T47D (cell line): ENCODE results near the gene GCK.
"Not testable (repeated sequence)": the region's sequence is repeated elsewhere in the genome, so short reads cannot be mapped to it uniquely, and the experiment has no call there.

Experiments used
- DNase-seq, 2 experiments: peaks; one replicate each; pipeline versions ENCODE4 v3.0.0 to v3.0.0-alpha.2; 2011 to 2012; ENCODE audit warnings: low read depth in 1 of 2, low spot score in 1 of 2
- JUND ChIP-seq: IDR thresholded peaks from 2 replicates; pipeline ENCODE4 v1.6.1; 2012; ENCODE audit warnings: low read depth
- in situ Hi-C: cut with HindIII; loops from 2 replicates; pipeline ENCODE4 v1.10.0; 2016; ENCODE audit warnings: low sequenced_read_pairs, low pct_unique_long_range_greater_than_20kb

The GCK gene

DNA sequence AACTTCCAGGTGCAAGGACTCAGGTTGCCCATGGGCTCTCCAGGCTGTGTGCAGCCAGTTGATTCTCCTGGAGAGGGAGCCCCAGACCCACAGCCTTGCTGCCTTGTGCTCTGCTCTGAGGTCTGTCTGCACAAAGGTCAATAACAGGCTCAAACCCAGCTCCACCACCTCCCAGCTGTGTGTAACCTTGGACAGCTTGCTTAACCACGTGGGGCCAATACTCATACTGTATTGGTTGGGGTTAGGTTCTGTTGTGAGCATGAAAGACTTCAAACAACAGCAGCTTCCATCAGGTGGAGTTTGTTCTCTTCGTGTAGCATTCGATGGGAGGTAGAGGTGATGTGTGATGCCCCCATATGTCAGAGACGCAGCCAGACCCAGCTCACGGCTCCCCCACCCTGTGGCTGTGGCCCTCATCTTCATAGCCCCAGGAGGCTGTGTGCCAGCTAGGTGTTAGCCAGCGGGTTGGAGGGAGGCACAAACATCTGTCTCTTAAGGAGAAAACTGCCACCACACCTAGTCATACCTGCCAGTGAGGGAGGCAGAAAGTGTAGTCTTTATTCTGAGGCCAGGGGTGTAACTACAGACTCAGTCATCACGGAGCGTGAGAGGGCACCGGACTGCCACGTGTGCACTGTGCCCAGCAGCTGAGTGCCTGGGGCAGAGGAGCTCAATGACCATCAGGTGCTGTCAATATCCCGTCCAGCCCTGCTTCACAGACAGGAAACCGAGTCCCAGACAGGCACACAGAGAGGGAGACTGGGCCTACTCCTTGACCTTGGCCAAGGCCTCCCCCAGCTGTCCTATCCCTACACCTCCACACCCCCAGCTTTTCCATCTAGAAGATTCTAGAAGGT, 57.8 kb downstream of the GCK start:
- no peak for TF ChIP-seq JUND
- in situ Hi-C loops = no loop called here
- peak in 1 of 2 experiments; percentile 69 for DNase-seq

DNA sequence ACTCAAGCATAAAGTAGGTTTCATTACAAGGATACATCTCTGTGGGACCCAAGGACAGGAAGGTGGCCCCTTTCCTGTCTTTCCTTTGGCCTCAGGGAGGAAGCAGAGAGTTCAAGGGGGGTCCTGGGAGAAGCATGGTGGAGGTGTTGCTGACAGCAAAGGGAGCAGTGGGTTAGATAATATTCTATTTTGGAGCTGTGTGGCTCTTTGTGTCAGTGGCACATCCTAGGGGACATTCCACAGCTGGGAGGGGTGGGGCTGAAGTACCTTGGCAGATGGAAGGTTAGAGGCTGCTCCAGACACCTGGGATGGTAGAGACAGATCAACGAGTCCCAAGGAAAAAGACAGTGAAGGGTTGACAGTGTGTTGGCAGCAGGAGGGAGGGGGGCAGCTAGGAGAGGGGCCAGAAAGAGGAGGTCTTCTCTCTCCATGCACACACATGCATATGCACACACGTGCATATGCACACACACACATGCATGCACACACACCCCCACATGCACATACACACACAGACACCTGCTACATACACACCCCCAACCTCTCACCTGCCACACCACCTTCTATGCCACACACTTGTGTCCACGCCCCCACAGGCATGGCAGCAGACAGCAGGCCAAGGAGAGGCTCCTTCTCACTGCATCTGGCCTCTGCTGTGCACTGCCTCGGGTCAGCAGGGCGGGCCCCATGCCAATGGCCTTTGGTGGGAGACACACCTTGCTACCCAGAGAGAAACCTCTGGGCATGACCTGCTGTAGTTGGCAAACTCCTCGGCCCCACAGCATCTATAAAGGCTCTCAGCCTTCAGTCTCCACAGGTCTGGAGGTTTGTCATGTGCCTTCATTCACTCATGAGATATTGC, 60.3 kb downstream of the GCK start:
- no peak for DNase-seq
- no peak for TF ChIP-seq JUND
- in situ Hi-C loops = no loop called here

DNA sequence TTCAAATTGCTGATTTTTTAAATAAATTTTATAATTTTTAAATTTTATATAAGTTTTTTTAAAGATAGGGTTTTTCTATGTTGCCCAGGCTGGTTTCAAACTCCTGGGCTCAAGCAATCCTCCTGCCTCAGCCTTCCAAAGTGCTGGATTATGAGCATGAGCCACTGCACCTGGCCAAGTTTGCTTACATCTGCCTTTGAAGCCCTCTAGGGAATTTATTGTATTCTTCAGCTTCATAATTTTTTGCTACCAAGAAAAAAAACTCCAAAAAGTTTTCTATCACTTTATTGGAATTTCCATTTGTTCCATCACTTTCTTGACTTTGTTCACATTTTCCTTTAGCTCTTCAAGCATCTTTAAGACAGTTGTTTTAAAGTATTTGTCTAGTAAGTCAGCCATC, 62.1 kb downstream of the GCK start:
- TF ChIP-seq JUND = no peak
- no peak for DNase-seq
- in situ Hi-C loops = no loop called here

DNA sequence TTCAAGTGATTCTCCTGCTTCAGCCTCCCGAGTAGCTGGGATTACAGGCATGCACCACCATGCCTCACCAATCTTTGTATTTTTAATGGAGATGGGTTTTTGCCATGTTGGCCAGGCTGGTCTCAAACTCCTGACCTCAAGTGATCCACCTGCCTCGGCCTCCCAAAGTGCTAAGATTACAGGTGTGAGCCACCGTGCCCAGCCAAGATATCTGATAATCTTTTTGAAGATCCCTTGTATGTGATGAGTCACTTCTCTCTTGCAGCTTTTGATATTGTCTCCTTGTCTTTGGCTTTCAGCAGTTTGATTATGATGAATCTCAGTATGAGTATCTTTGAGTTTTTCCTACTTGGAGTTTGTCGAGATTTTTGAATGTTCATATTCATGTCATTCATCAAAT, 62.7 kb downstream of the GCK start:
- DNase-seq, in situ Hi-C loops: not testable (repeated sequence)

DNA sequence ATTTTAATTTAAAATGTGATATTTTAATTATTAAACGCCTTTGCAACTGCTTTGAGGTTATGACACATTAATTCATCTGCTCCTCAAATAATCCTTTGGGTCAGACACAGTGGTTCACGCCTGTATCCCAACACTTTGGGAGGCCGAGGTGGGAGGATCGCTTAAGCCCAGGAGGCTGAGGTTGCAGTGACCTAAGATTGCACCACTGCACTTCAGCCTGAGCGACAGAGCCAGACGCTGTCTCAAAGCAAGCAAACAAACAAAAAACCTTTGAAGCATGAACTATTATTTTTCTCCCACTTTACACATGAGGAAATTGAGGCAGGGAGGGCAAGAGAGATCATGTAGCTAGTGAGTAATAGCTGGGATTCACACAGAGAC, 64.4 kb downstream of the GCK start:
- in situ Hi-C loops = no loop called here
- no peak for DNase-seq
- no peak for TF ChIP-seq JUND

DNA sequence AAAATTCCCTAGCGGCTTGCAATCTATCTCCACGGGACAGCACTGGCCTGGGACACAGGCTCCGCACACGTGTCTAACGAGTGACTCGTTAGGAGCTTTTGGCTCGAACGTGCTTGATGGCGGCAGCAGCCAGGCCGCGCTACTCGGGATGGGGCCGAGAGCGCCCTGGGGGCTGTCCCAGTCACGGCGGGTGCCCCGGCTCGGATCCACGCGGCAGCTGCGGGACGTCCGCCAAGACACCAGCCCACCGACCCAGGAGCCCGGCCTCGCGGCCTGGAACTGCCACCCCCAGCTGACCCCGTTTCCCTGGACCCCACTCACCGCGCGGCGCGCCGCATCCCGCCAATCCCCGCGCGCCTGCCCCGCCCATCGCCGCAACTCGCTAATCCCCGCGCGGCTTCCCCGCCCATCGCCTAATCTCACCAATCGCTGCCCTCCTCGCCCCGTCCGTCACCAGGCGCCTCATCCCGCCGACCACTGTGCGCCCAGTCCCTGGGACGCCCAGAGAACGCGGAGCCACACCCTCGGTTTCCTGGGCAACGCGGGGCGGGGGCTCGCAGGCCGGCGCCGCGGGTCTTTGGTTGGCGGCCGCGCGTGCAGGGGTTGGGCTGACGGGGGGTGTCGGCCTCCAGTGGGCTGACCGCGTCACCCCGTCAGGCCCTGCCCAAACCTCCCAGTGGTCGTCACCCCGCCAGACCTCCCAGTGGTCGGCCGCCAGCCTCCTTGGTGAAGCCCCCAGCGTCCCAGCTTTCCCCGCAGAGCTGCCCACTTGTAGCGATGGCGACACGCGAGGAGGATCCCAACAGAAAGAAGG, 65.8 kb downstream of the GCK start, which contains the start of gene POLD2:
Gene POLD2 (minus strand): TSS at position 359 of the 814 bp plus-strand sequence. CDS start 1,495 bp downstream, outside the sequence.
- TF ChIP-seq JUND = no peak
- in situ Hi-C loops = no loop called here
- peak; percentile 98 to 100 for DNase-seq

DNA sequence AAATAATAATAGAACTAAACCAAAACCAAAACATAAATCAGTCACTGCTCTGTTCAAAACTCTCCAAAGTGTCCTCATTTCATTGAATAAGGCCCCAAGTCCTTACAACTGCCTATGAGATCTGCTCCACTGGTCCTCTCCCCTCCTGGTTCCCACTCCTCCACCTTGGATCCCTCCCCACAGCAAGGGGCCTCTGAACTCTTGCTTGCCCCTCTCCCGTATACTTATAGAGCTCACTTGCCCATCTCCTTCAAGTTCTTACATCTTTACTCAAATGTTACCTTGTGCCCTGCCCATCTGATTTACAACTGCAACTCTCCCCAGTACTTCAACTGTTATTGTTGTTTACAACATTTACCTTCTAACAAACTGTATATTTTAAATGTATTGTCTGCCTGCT, 66.7 kb downstream of the GCK start:
- TF ChIP-seq JUND = no peak
- no peak for DNase-seq
- in situ Hi-C loops = no loop called here

DNA sequence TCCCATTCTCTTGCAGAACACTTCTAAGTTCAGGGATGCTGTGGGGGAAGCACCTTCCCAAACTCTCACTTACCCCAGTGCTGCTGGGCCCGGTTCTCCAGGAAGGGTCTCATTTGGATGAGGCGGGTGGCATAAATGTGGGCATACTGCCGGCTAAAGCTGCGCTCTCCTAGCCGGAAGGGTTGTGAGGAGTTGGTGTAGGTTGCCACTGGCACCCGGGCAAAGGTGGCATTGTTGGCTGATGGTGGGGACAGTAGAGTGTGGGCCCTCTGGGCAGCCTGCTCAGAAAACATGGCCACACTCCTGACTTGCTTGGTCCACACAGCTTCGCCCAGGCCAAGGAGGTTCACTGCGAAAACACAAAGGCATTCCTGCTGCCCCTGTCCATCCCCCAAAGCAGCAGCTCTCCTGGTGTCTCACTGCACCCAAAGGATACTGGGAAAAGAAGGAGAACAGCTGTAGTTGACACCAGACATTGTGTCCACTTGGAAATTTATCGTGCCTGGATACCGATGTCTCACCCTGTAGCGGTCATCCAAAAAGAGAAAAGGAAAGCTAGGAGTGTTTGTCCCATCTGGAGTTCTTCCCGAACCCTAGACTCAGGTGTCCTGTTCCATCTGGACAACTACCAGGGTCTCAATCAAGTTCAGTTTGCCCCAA, 67.3 kb downstream of the GCK start:
- TF ChIP-seq JUND = no peak
- DNase-seq = no peak
- in situ Hi-C loops = no loop called here

DNA sequence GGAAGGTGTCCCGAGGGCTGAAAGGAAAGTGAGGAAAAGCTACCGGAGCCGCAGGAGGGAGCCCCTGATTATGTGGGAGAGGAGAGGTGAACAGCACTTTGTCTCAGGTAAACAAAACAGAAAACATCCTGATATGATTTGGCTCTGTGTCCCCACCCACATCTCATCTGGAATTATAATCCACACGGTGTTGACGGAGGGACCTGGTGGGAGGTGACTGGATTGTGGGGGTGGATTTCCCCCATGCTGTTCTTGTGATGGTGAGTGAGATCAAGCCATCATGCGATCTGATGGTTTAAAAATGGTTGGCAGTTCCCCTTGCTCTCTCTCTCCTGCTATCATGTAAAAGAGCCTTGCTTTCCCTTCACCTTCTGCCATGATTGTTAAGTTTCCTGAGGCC, 68.8 kb downstream of the GCK start:
- TF ChIP-seq JUND = no peak
- DNase-seq = no peak
- in situ Hi-C loops = no loop called here

DNA sequence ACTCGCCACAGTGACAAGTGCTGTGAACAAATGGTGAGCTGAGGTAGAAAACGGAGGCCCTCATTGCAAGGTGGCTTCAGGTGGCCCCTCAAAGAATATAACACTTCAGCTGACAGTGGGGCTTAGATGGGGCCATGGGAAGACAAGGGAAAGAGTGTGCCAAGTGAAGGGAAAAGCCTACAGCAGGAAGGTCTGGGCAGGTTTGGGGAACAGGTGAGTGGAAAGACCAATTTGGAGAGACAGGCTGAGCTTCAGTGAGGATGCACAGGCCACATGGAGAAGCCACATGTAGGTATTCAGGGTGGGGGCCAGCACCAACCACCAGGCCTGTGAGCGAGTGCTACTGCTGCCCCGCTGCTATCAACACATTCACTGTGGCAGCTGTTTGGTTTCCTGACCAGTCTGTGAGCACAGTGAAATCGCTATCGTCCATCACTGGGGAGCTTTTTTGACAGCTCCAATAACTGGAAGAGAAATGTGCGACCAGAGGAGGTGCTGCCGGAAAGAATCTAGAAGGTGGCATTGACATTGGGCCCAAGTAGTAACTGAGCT, 69.3 kb downstream of the GCK start:
- no peak for DNase-seq
- TF ChIP-seq JUND = no peak
- in situ Hi-C loops = no loop called here

DNA sequence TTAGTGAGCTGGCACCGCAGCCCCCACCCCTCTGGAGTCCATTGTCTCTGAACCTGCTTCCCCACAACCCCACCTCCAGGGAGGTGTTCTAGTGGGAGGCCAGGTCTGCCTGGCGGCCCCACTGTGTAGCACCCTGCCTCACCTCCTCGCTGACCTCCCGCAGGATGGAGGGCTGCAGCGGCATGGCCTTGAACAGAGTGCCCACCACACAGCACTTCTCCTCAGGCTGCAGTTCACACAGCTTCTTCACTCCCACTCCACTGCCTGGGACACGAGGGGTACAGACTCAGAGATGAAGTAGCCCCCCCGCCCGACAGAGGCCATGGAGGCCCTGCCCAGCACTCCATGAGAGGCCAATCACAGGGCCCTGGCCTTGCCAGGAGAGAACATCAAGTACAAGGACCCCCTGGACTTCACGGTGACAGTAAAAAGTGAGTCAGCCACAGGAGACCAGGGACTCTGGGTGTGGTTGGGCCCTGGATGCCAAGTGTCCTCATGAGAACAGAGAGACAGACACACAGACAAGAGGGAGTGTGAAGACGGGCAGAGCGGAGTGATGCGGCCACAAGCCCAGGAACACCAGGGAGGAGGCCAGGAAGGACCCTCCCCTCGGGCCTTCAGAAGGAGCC, 71.3 kb downstream of the GCK start:
- in situ Hi-C loops = no loop called here
- no peak for TF ChIP-seq JUND
- no peak for DNase-seq
